Dermis microvascular lymphatic vessel endothelial cell (primary cell): ENCODE measurements around the gene ALPK3. TPM values are rescaled to one million over a fixed set of nuclear protein-coding genes. Genes with fewer than 3 reads are reported as not detected.

Experiments
- DNase-seq, 2 donors: peaks; one replicate each; pipeline versions ENCODE4 v3.0.0 to v3.0.0-alpha.2; 2010; ENCODE audit warnings: low read depth in 2 of 2
- total RNA-seq: library from RNA; depleted of rRNA; stranded (reverse); fragments of >200 nt; gene quantifications from 2 replicates; pipeline ENCODE4 v1.2.1, GENCODE V29; 2014

Gene ALPK3, protein sequence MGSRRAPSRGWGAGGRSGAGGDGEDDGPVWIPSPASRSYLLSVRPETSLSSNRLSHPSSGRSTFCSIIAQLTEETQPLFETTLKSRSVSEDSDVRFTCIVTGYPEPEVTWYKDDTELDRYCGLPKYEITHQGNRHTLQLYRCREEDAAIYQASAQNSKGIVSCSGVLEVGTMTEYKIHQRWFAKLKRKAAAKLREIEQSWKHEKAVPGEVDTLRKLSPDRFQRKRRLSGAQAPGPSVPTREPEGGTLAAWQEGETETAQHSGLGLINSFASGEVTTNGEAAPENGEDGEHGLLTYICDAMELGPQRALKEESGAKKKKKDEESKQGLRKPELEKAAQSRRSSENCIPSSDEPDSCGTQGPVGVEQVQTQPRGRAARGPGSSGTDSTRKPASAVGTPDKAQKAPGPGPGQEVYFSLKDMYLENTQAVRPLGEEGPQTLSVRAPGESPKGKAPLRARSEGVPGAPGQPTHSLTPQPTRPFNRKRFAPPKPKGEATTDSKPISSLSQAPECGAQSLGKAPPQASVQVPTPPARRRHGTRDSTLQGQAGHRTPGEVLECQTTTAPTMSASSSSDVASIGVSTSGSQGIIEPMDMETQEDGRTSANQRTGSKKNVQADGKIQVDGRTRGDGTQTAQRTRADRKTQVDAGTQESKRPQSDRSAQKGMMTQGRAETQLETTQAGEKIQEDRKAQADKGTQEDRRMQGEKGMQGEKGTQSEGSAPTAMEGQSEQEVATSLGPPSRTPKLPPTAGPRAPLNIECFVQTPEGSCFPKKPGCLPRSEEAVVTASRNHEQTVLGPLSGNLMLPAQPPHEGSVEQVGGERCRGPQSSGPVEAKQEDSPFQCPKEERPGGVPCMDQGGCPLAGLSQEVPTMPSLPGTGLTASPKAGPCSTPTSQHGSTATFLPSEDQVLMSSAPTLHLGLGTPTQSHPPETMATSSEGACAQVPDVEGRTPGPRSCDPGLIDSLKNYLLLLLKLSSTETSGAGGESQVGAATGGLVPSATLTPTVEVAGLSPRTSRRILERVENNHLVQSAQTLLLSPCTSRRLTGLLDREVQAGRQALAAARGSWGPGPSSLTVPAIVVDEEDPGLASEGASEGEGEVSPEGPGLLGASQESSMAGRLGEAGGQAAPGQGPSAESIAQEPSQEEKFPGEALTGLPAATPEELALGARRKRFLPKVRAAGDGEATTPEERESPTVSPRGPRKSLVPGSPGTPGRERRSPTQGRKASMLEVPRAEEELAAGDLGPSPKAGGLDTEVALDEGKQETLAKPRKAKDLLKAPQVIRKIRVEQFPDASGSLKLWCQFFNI (N-terminal part only)
- total RNA-seq = 19.5 and 52.6 TPM in 2 replicates

DNA sequence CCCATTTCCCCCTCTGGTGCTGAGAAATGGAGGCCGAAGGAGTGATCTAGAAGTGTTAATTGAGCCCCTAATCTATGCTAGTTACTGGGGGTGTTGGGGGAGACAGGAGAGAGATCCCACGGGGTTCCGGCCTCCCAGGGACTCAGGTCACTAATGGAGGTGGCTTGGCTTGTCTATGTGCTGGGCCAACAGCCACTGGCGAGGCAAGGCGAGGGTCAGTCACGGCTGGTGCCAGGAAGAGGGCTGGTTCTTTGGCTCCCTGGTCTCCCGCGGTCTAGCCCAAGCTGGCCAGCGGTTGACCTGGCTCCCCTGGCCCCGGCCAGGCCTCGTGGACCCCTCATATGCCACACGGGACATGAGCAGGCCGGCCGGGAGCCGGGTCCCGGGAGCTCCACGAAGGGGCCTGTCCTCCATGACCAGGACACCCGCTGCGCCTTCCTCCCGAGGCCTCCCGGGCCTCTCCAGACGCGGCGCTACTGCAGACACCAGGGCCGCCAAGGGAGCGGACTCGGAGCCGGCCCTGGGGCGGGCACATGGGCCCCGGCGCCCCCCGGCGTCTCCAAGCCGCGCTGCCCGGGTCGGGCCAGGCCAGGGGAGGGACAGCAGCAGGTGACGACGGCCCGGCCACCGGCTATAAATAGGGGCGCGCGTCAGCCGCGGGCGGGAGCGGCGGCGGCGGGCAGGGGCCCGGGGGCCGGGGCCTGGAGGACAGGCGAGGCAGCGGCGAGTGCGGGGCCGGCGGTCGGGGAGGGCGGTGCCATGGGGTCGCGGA is at the start of gene ALPK3:
Gene ALPK3 (plus strand): TSS at position 663 of the 772 bp plus-strand sequence. CDS start 97 bp downstream, at position 760.
- DNase-seq = peak in 1 of 2 donors; percentile 85

DNA sequence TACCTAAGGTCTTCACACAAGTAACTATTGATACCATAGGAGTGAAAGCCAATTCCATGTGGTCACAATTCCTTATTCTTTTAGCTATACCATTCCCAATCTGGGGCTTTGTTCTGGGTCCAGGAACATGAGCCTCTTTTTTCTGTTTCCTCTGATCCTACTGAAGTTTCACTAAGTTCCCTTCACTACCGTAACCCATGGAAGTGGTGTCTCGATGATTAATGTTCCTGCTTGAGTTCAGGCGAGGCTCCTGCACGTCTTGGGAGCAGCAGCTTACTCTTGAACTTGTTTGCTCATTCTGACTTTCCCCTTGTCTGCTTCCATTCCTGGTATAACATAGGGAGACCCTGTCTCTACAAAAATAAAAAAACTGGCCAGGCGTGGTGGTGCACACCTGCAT is 45.1 kb upstream of the ALPK3 start:
- peak in 1 of 2 donors; percentile 46 for DNase-seq

DNA sequence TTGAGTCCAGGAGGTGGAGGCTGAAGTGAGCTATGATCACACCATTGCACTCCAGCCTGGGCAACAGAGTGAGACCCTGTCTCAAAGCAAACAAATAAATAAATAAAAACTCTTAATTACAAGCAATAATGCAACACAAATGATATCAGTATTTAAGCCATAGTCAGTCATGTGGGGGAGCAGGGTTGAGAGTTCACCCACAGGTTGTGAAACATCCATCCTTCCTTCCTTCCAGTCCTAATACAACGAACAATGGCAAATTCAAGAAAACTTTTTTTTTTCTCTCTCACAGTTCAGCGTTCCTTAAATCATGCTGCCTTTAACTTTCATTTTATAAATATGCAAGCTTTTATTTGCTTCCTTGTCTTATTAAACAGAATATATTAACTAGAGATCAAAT is 44.7 kb upstream of the ALPK3 start:
- peak; percentile 49 to 65 for DNase-seq

DNA sequence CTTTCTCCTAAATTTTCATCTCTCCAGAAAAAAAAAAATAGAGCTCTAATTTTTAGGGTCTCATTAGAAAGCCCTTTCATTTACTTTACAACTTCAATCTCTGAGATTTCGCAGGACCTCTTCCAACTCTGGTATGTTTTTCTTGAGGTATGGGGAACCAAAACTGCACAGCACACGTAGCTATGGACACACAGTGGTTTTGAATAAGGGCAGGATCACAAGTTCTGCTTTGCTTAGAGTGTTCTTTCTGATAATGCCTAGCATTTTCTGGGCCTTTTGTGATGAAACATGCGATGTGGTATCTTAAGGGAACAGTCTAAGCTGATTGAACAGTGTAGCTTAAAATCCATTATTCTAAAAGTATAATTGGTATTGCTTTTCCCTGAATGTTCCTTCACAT is 43.4 kb upstream of the ALPK3 start:
- no peak for DNase-seq

DNA sequence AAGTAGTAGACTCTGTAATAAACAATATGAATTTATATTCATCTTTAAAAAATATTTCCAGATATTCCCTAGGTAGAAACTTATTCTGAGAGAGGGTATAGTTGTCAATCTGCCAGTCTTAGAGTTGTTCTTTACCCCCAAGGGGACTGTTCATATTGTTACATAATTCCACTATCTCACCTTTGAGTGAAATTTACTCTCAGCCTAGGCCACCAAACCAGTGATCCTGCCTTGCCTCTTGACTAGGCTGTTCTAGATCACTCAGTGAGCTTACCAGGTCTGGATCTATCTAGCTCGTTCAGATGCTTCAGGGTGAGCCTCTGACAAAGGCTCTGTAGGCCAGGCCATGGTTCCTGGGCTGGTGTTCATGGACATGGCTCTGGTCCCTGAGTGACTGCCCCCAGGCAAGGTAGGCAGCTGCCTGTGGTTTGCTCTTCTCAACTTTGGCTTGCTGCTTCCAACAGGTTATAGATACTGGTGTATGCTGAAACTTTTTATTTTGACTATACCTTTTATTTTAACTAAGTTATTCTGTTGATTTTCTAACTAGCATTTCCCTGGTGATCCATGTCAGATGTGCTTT is 41.2 kb upstream of the ALPK3 start:
- DNase-seq = no peak

DNA sequence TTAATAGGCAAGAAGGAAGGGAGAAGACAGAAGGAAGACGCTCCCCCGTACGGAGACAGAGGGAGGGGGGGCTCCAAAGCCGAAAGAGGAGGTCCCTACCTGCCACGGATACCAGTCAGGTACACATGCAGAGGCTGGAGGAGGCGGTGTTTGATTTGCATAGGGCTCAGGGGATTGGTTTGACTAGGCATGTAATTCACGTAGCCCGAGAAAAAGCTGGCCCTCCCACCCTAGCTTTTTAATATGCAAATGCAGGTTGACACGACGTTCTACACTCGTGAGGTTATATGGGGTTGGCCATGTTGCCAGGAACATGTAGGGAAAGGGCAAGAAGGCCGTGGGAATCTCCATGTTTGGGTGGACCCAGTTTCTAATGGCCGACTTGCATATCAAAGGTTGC is 39.0 kb upstream of the ALPK3 start:
- no peak for DNase-seq

DNA sequence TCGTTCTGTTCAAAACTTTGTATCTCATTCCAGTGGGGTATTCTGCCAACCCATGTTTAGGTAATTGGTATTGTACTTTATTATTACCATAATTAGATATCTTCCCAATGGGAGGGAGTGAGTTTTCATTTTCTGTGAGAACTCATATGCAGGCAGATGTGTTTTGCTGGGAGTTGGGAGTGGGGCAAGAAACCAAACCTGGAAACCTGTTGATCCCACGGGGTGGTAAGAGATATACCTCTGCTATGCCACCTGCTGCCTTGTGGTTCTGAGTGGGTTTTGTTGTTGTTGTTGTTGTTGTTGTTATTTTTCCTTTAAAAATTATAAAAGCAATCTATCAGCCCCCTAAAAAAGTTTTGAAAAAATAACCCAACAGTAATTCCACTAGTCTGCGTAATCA is 36.7 kb upstream of the ALPK3 start:
- DNase-seq = no peak

DNA sequence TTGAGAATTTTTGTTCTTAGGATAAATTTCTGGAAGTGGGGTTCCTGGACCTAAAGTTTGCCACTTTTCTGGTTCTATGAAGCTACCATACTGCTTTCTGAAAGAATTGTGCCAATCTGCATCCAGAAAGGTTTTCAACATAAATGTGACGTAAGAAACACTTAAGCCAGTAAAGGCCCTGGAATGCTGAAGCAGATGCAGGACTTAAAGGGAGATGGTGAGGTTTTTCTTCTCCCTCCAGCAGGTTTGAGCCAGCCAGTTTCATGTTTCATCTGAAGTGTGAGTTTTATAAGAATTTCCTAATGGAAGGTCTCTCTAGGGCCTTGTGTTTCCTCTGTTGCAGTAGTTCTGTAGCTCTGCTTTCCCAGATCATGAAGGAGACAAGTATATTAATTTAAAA is 35.7 kb upstream of the ALPK3 start:
- no peak for DNase-seq

DNA sequence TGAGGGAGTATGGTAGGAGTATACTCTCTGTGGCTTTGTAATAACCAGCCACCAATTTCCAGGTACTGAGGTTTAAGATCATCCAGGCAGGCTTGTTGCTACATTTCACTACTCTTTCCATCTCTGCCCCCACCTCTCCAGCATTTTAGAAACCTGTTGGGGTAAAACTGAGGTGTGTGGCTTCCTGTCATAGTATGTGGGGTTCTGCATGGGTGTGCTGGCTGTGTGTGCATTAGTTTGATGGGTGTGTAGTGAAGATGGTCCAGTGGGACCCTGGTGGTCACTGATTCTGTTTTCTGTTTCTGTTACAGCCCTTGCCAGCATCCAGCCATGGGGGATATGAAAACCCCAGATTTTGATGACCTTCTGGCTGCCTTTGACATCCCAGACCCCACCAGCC is 34.8 kb upstream of the ALPK3 start:
- DNase-seq = no peak

DNA sequence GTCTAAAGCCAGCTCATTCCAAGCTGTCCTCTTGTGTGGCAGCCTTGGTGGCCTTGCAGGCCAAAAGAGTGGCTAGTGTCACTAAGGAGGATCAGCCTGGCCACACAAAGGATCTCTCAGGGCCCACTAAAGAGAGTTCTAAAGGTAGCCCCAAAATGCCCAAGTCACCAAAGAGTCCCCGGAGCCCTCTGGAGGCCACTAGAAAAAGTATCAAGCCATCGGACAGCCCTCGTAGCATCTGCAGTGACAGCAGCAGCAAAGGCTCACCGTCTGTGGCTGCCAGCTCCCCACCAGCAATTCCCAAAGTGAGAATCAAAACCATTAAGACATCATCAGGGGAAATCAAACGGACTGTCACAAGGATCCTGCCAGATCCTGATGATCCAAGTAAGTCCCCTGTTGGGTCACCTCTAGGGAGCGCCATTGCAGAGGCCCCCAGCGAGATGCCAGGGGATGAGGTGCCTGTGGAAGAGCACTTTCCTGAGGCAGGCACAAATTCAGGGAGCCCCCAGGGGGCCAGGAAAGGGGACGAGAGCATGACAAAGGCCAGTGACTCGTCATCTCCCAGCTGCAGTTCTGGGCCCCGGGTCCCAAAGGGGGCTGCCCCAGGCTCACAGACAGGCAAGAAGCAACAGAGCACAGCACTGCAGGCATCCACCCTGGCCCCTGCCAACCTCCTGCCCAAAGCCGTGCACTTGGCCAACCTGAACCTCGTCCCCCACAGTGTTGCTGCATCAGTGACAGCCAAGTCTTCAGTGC is 33.5 kb upstream of the ALPK3 start:
- DNase-seq = no peak

DNA sequence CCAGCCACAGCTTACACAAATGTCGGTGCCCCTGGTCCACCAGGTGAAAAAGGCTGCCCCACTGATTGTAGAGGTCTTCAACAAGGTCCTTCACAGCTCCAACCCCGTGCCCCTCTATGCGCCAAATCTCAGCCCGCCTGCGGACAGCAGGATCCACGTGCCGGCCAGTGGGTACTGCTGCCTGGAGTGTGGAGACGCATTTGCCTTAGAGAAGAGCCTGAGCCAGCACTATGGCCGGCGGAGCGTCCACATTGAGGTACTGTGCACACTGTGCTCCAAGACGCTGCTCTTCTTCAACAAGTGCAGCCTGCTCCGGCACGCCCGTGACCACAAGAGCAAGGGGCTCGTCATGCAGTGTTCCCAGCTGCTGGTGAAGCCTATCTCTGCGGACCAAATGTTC is 32.9 kb upstream of the ALPK3 start:
- no peak for DNase-seq

DNA sequence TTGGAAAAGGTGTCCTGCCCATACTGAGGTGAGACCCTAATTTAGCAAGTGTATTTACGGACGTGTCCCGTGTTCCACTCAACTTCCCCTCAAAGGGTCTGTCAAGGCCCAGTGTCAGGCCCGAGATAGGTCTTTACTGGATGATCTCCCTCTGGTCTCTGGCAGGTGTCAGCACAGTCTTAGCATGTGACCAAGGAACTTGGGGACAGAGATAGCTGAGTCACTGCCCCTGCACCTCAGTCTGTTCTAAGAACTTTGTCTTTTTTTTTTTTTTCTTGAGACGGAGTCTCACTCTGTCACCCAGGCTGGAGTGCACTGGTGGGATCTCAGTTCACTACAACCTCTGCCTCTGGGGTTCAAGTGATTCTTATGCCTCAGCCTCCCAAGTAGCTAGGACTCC is 32.1 kb upstream of the ALPK3 start:
- DNase-seq = no peak

DNA sequence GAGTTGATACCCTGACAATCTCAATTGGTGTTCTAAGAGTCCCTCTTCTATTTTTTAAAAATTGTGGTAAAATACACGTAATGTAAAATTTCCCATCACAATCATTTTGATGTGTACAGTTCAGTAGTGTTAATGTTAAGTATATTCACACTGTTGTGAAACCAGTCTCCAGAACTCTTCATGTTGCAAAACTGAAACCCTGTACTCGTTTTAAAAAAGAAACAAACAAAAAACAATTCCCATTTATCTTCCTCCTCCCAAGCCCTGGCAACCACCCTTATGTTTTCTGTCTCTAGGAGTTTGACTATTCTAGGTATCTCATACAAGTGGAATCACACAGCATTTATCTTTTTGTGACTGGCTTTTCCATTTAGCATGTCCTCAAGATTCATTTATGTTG is 28.7 kb upstream of the ALPK3 start:
- no peak for DNase-seq

DNA sequence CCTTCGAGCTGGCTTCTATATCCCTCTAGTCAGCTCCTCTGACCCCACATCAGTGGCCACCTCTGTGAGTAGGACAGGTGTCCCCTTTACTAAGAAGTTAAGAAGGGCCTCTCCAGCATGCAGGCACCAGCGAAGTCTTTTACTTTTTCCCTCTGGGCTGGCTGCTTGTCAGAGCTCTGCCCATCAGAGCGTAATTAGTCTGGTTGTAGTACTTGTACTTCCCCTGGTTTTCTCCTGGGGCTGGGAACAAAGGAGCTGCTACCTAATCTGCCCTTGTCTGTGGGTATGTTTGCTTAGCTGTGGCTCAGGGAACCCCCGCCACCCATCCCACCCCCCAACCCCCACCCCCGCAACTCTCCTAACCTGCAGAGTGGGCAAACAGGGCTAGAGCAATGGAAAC is 27.4 kb upstream of the ALPK3 start:
- DNase-seq = no peak

DNA sequence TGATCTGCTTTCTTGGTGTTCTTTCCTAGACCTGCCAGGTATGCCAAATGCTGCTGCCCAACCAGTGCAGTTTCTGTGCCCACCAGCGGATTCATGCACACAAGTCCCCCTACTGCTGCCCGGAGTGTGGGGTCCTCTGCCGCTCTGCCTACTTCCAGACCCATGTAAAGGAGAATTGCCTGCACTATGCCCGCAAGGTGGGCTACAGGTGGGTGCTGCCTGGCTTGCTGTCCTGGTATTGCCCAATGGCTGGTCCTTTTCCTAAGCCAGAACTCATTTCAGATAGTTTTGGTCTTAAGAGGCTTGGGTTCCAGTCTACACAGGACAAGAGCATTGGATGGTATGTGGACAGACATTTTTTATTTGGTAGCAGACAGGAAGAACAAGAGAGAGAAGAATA is 26.5 kb upstream of the ALPK3 start:
- no peak for DNase-seq

DNA sequence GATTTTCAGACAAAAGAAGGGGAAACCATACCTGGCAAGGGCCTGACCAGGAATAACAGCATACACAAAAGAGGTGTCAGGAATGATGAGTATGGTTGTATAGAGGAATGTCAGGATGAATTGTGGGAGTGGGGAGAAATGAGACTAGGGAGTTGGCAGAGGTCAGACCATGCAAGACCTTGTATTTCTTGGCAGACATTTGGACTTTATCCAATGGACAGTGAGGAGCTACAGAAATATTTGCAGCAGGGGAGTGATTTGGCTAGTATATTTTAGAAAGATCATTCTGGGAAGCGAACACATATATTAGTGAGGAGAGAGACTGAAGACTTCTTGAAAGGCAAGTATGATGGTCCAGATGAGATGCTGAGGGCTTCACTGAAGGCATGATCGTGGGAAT is 25.4 kb upstream of the ALPK3 start:
- DNase-seq = no peak

DNA sequence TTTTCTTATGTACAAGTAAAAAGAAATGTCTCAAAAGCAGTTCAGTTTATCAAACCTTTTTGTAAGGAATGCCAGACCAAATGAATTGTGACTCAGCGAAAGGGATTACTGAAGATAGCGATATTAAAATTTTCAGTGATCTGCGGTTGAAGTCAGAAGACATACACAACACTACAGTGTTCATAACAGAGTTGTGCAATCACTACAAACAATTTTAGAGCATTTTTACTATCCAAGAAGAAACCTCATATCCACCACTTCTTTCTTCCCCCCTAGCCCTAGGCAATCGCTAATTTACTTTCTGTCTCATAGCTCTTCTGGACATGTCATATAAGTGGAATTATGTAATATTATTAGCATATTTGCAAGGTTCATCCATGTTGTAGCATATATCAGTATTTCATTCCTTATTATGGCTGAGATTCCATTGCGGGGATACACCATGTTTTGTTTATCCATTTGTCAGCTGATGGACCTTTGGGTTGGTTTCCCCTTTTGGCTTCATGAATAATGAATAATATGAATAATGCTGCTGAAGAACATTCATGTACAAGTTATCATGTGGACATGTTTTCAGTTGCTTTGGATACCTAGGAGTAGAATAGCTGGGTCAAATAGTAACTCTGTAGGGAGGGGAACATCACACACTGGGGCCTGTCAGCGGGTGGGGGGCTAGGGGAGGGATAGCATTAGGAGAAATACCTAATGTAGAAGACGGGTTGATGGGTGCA is 23.6 kb upstream of the ALPK3 start:
- no peak for DNase-seq

DNA sequence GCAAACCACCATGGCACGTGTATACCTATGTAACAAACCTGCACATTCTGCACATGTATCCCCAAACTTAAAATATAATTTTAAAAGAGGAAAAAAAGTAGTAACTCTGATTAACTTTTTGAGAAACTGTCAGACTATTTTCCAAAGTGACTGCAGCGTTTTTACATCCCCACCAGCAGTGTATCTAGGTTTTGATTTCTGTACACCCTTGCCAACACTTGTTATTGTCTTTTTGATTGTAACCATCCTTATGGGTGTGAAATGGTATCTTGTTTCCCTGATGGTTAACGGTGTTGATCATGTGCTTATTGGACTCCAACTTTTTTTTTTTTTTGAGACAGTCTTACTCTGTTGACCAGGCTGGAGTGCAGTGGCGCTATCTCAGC is 23.0 kb upstream of the ALPK3 start:
- no peak for DNase-seq

DNA sequence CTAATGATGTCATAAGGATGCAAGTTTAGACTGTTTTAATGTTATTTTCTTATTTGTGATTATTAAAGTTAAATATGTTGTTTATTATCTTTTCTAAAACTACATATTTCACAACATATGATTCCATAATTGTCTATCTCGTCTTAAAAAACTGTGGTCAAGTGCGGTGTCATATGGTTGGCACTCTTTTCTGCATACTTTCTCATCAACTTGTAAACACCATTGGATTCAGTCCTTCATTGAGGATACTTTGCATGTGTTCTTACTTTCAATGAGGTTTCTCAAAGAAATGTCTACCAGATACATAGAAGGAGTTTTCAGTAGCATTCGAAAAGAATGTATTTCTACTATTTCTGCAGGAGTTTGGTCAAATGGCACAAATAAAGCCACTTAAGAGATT is 22.0 kb upstream of the ALPK3 start:
- DNase-seq = no peak
